ENCODE data around the gene ATG5. TPM values are rescaled to one million over a fixed set of nuclear protein-coding genes. Genes with fewer than 3 reads are reported as not detected.
A peak's percentile ranks its signal among the peaks of the same experiment; 100 is the strongest.

The ATG5 gene
- polyA plus RNA-seq, 3 donors: 15.0 to 31.4 (median 29.9) TPM

DNA sequence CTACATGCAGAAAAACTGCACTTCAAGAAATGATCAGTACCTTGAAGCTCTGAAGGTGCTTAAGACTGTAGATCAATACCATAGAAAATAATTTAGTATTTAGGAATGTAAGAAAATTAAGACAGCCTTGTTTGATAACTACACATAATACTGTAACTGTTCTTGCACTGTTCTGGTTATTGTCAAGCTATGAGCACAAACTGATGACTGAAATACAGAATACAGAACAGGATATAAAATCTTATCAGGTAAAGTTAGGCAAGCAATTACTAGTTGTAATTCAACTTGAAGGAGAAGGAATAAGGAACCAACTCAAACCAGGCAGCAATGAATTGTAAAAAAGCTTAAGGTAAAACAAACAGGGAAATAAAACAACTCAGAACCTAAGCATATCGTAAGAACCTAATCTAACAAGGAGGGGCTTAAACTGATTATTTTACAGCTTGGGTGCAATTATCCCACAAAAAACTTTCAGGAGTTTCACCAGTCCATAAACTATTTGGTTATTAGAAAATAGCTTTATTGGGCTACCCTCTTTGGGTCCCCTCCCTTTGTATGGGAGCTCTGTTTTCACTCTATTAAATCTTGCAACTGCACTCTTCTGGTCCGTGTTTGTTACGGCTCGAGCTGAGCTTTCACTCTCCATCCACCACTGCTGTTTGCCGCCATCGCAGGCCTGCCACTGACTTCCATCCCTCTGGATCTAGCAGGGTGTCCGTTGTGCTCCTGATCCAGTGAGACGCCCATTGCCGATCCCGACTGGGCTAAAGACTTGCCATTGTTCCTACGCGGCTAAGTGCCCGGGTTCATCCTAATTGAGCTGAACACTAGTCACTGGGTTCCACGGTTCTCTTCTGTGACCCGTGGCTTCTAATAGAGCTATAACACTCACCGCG lies 97.7 kb downstream of the ATG5 start:
- H3K4me1 Mint-ChIP-seq: peaks cover 12% of the 10 kb centered on the region
- H3K9me3 Mint-ChIP-seq: peaks cover 0 to 3% (median 0%) of the 10 kb centered on the region in 7 donors
- no peaks in the 10 kb centered on the region for H3K36me3 ChIP-seq (replicated peaks in 1 of 2; ENCODE audit: control insufficient read depth in 1 of 2, insufficient read depth in 2 of 2, low read length in 2 of 2)
- H3K4me1 ChIP-seq (ENCODE audit: control insufficient read depth in 1 of 2, insufficient read depth in 2 of 2, low read length in 2 of 2): peaks cover 5 to 6% of the 10 kb centered on the region in 2 donors
- H3K27ac Mint-ChIP-seq: peak overlapping the region in 2 of 7 donors; percentile 44 to 67
- peaks cover 14% of the 10 kb centered on the region for H4K20me1 ChIP-seq (ENCODE audit: insufficient read depth, low read length)
- H3K27me3 Mint-ChIP-seq (ENCODE audit: low read depth in 3 of 3): no peaks in the 10 kb centered on the region
- H3K27ac ChIP-seq (ENCODE audit: low read depth in 1 of 2, low read length in 2 of 2): no peak overlapping the region
- intact Hi-C loops (cut with micrococcal nuclease): loop anchor here (5.0 to 10.0 kb wide), 3 partner anchors 143 to 493 kb away; partner anchors contain the start of gene PRDM1 (in 1 of the 2)
- H3K4me3 Mint-ChIP-seq: no peak overlapping the region
- peaks cover 11 to 26% of the 10 kb centered on the region in 2 donors for H3K36me3 Mint-ChIP-seq
- no peak for DNase-seq
- H3K27me3 ChIP-seq (ENCODE audit: control insufficient read depth in 2 of 2, insufficient read depth in 2 of 2, low read length in 2 of 2): no peaks in the 10 kb centered on the region
- H3K4me3 ChIP-seq (replicated peaks in 1 of 3; ENCODE audit: low read depth in 2 of 3, low read length in 3 of 3): no peak overlapping the region
- no peak overlapping the region for H3K4me2 ChIP-seq (replicated peaks; ENCODE audit: extremely low read depth, low read length, poor library complexity, severe bottlenecking)
- H2AFZ ChIP-seq (ENCODE audit: insufficient read depth, low read depth, low read length, poor library complexity, severe bottlenecking): no peak overlapping the region
- peaks cover 6% of the 10 kb centered on the region for H3K79me2 ChIP-seq (ENCODE audit: insufficient read depth, low read length)
- WGBS (ENCODE audit: insufficient coverage): 97% methylated on average over 16 of the region's 17 CpGs
- H3K9ac ChIP-seq (ENCODE audit: insufficient read depth, low read length, poor library complexity, severe bottlenecking): no peak overlapping the region
- H3K9me3 ChIP-seq (replicated peaks in 1 of 2; ENCODE audit: control insufficient read depth in 1 of 2, insufficient read depth in 1 of 2, low read length in 2 of 2): no peaks in the 10 kb centered on the region
- TF ChIP-seq, protein P1, sequence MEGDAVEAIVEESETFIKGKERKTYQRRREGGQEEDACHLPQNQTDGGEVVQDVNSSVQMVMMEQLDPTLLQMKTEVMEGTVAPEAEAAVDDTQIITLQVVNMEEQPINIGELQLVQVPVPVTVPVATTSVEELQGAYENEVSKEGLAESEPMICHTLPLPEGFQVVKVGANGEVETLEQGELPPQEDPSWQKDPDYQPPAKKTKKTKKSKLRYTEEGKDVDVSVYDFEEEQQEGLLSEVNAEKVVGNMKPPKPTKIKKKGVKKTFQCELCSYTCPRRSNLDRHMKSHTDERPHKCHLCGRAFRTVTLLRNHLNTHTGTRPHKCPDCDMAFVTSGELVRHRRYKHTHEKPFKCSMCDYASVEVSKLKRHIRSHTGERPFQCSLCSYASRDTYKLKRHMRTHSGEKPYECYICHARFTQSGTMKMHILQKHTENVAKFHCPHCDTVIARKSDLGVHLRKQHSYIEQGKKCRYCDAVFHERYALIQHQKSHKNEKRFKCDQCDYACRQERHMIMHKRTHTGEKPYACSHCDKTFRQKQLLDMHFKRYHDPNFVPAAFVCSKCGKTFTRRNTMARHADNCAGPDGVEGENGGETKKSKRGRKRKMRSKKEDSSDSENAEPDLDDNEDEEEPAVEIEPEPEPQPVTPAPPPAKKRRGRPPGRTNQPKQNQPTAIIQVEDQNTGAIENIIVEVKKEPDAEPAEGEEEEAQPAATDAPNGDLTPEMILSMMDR (IDR thresholded peaks at IDR 0.05): no peak

DNA sequence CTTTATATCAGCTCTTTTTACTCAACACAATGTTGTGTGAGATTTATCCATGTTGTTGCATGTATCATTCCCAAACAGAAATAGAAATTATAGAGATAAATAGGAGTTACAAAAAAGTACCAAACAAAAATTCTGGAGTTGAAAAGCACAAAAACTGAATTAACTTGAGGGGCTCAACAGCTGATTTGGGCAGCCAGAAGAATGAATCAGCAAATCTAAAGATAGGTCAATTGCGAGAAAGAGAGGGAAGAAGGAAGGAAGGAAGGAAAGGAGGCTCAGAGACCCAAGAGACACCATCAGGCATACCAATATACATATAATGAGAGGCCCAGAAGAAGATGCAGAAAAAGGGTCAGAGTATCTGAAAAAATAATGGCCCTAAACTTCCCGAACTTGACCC lies 98.9 kb downstream of the ATG5 start:
- Mint-ChIP-seq H3K36me3 (peaks cover 8 to 25% of the 10 kb centered on the region in 2 donors), H3K27ac (peak overlapping the region in 2 of 7 donors; percentile 57 to 83), H3K9me3 (peaks cover 0 to 3% (median 0%) of the 10 kb centered on the region in 7 donors), H3K27me3 (ENCODE audit: low read depth in 3 of 3) (no peaks in the 10 kb centered on the region), H3K4me1 (peaks cover 12% of the 10 kb centered on the region), H3K4me3 (no peak overlapping the region)
- no CpG with 5 or more reads among the region's 2 CpGs for WGBS (ENCODE audit: insufficient coverage)
- H3K4me3 ChIP-seq (replicated peaks in 1 of 3; ENCODE audit: low read depth in 2 of 3, low read length in 3 of 3): no peak overlapping the region
- no peaks in the 10 kb centered on the region for H3K9me3 ChIP-seq (replicated peaks in 1 of 2; ENCODE audit: control insufficient read depth in 1 of 2, insufficient read depth in 1 of 2, low read length in 2 of 2)
- H3K4me1 ChIP-seq (ENCODE audit: control insufficient read depth in 1 of 2, insufficient read depth in 2 of 2, low read length in 2 of 2): peaks cover 5 to 6% of the 10 kb centered on the region in 2 donors
- intact Hi-C loops (cut with micrococcal nuclease): loop anchor here (5.0 to 10.0 kb wide), 3 partner anchors 142 to 492 kb away; partner anchors contain the start of gene PRDM1 (in 1 of the 2)
- H3K27me3 ChIP-seq (ENCODE audit: control insufficient read depth in 2 of 2, insufficient read depth in 2 of 2, low read length in 2 of 2): no peaks in the 10 kb centered on the region
- peaks cover 14% of the 10 kb centered on the region for H4K20me1 ChIP-seq (ENCODE audit: insufficient read depth, low read length)
- H3K4me2 ChIP-seq (replicated peaks; ENCODE audit: extremely low read depth, low read length, poor library complexity, severe bottlenecking): no peak overlapping the region
- H3K36me3 ChIP-seq (replicated peaks in 1 of 2; ENCODE audit: control insufficient read depth in 1 of 2, insufficient read depth in 2 of 2, low read length in 2 of 2): no peaks in the 10 kb centered on the region
- H3K9ac ChIP-seq (ENCODE audit: insufficient read depth, low read length, poor library complexity, severe bottlenecking): no peak overlapping the region
- no peak overlapping the region for H3K27ac ChIP-seq (ENCODE audit: low read depth in 1 of 2, low read length in 2 of 2)
- peaks cover 8% of the 10 kb centered on the region for H3K79me2 ChIP-seq (ENCODE audit: insufficient read depth, low read length)
- H2AFZ ChIP-seq (ENCODE audit: insufficient read depth, low read depth, low read length, poor library complexity, severe bottlenecking): no peak overlapping the region
- TF ChIP-seq, protein P1 (IDR thresholded peaks at IDR 0.05): no peak
- DNase-seq: no peak

All from CD14-positive monocyte (primary cell).